Right lobe of liver (tissue), 4 donors: Measurements from ENCODE around the gene OR2A14.
"Not testable (repeated sequence)": the region's sequence is repeated elsewhere in the genome, so short reads cannot be mapped to it uniquely, and the experiment has no call there.

Experiments used
- CTCF ChIP-seq, 4 donors: fragments of 200-600 bp in 3 of 4; fragments of 450-650 bp in 1 of 4; IDR thresholded peaks; one replicate each; pipeline versions ENCODE4 v1.5.1 to v1.8.0; 2016 to 2022; ENCODE audit warnings: antibody characterized with exemption in 4 of 4, mild to moderate bottlenecking in 2 of 4
- POLR2A ChIP-seq: fragments of 450-650 bp; IDR thresholded peaks from one replicate; pipeline ENCODE4 v1.6.1; 2017; ENCODE audit warnings: antibody characterized with exemption, mild to moderate bottlenecking
- donor health status: DM: no; HTN: no; CAD: no.
- donor health status: DM: no; HTN: no; CAD: no.
- donor health status: DM: no; HTN: yes; CAD: no.

GRCh38 chr7:144129601-144130000 lies 6.6 kb downstream of the OR2A14 start:
- TF ChIP-seq POLR2A; CTCF (IDR thresholded peaks at IDR 0.05): not testable (repeated sequence)
